ENCODE data around the gene MRPL58. TPM values are rescaled to one million over a fixed set of nuclear protein-coding genes. Genes with fewer than 3 reads are reported as not detected.

Gene MRPL58
- total RNA-seq, 1 donor, result 31.4 TPM

GRCh38 chr17:74987418-74987908 lies 25.0 kb upstream of the MRPL58 start, which contains the start of gene CDR2L:
Gene CDR2L (plus strand): TSS chr17:74987632. CDS start chr17:74988044, 412 bp downstream.
- TF ChIP-seq CTCF (IDR thresholded peaks at IDR 0.05; ENCODE audit: insufficient read depth, low read length), result no peak
- peak; percentile 88 for DNase-seq (ENCODE audit: low read depth)
- peak within 1 kb of the TSS; percentile 82 for H3K4me3 ChIP-seq (ENCODE audit: low read depth, low read length)

GRCh38 chr17:74987909-74988711 lies 24.4 kb upstream of the MRPL58 start:
- peak overlapping the region; percentile 82 for H3K4me3 ChIP-seq (ENCODE audit: low read depth, low read length)
- peak; percentile 48 for TF ChIP-seq CTCF (IDR thresholded peaks at IDR 0.05; ENCODE audit: insufficient read depth, low read length)
- DNase-seq (ENCODE audit: low read depth), result peak; percentile 66

- no peak for TF ChIP-seq CTCF (IDR thresholded peaks at IDR 0.05; ENCODE audit: insufficient read depth, low read length)
- no peak overlapping the region for H3K4me3 ChIP-seq (ENCODE audit: low read depth, low read length)
- DNase-seq (ENCODE audit: low read depth), result no peak
These were observed 21.8 kb upstream of the MRPL58 start for GRCh38 chr17:74990581-74991105.

GRCh38 chr17:74992223-74992622 lies 20.2 kb upstream of the MRPL58 start:
- no peak overlapping the region for H3K4me3 ChIP-seq (ENCODE audit: low read depth, low read length)
- no peak for TF ChIP-seq CTCF (IDR thresholded peaks at IDR 0.05; ENCODE audit: insufficient read depth, low read length)
- DNase-seq (ENCODE audit: low read depth), result no peak

GRCh38 chr17:74994440-74994839 lies 18.0 kb upstream of the MRPL58 start:
- no peak for TF ChIP-seq CTCF (IDR thresholded peaks at IDR 0.05; ENCODE audit: insufficient read depth, low read length)
- peak; percentile 61 for DNase-seq (ENCODE audit: low read depth)

GRCh38 chr17:74995847-74996246 lies 16.6 kb upstream of the MRPL58 start:
- H3K4me3 ChIP-seq (ENCODE audit: low read depth, low read length), result no peak overlapping the region
- no peak for TF ChIP-seq CTCF (IDR thresholded peaks at IDR 0.05; ENCODE audit: insufficient read depth, low read length)
- DNase-seq (ENCODE audit: low read depth), result no peak

More at GRCh38 chr17:74994440-74994839, 18.0 kb upstream of the MRPL58 start:
- H3K4me3 ChIP-seq (ENCODE audit: low read depth, low read length), result no peak overlapping the region
